IMR-90 (cell line): ENCODE results near the gene LYZL1.
"Not testable (repeated sequence)": the region's sequence is repeated elsewhere in the genome, so short reads cannot be mapped to it uniquely, and the experiment has no call there.

Experiments used
- CEBPB ChIP-seq: IDR thresholded peaks from 2 replicates; pipeline ENCODE4 v1.6.1; 2012; ENCODE audit warnings: low read depth, low read length, improper control_type of control experiment
- CHD1 ChIP-seq: IDR thresholded peaks from 2 replicates; pipeline ENCODE4 v1.6.1; 2012; ENCODE audit warnings: low read depth, low read length, improper control_type of control experiment
- FOS ChIP-seq: fragments of 150-350 bp; IDR thresholded peaks from 2 replicates; pipeline ENCODE4 v1.6.1; 2016; ENCODE audit warnings: low read depth, low read length
- MXI1 ChIP-seq: IDR thresholded peaks from 2 replicates; pipeline ENCODE4 v1.6.1; 2012; ENCODE audit warnings: low read depth, mild to moderate bottlenecking, low read length, moderate library complexity, borderline replicate concordance
- NFE2L2 ChIP-seq: fragments of 150-350 bp; IDR thresholded peaks from 2 replicates; pipeline ENCODE4 v1.6.1; 2016; ENCODE audit warnings: low read depth, mild to moderate bottlenecking, low read length
- POLR2A ChIP-seq: IDR thresholded peaks from 2 replicates; pipeline ENCODE4 v1.6.1; 2012; ENCODE audit warnings: mild to moderate bottlenecking, low read depth, low read length
- RAD21 ChIP-seq: IDR thresholded peaks from 2 replicates; pipeline ENCODE4 v1.6.1; 2012; ENCODE audit warnings: low read length, improper control_type of control experiment
- RCOR1 ChIP-seq: IDR thresholded peaks from 2 replicates; pipeline ENCODE4 v1.6.1; 2012; ENCODE audit warnings: mild to moderate bottlenecking, low read length, improper control_type of control experiment; ENCODE audit not compliant: insufficient replicate concordance
- RFX5 ChIP-seq: IDR thresholded peaks from 2 replicates; pipeline ENCODE4 v1.8.0; 2012; ENCODE audit warnings: low read depth, mild to moderate bottlenecking, low read length, moderate library complexity
- SMC3 ChIP-seq: fragments of 150-350 bp; IDR thresholded peaks from 2 replicates; pipeline ENCODE4 v1.6.1; 2016; ENCODE audit warnings: low read depth, mild to moderate bottlenecking, antibody characterized with exemption, low read length, moderate library complexity
- TF ChIP-seq, protein P1 (sequence below): fragments of 150-350 bp; IDR thresholded peaks from 2 replicates; pipeline ENCODE4 v1.6.1; 2016; ENCODE audit warnings: low read depth, mild to moderate bottlenecking, low read length, moderate library complexity, borderline replicate concordance
- TF ChIP-seq, protein P2 (sequence below): conservative IDR thresholded peaks from 2 replicates; pipeline ENCODE4 v1.5.1; 2012; ENCODE audit warnings: mild to moderate bottlenecking, low read depth, low read length, improper control_type of control experiment
- TF ChIP-seq, protein P3 (sequence below): fragments of 150-350 bp; IDR thresholded peaks from 2 replicates; pipeline ENCODE4 v1.6.1; 2017; ENCODE audit warnings: mild to moderate bottlenecking, antibody characterized with exemption, low read length, low read depth

DNA sequence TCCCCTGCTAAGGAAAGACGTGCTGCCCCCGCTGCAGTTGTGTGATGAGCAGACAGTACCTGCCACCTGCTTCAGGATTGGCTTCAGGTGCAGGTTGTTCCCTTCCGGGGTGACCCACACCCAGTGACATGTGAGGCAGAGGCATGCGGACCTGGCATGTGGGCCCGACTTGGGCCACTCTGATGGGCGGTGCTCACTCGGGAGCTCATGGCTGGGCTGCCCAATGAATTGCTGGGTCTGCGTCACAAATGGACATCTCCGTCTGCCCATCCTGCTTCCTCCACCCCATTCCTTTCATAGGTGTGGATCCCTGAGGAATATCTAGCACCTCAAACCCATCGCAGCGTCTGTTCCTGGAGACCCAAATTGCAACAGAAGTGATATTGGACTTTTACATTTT is 19.3 kb downstream of the LYZL1 start:
- not testable (repeated sequence) for TF ChIP-seq MXI1, CEBPB, NFE2L2, POLR2A, RCOR1, SMC3, FOS, RAD21, CHD1, RFX5
- TF ChIP-seq, protein P1, sequence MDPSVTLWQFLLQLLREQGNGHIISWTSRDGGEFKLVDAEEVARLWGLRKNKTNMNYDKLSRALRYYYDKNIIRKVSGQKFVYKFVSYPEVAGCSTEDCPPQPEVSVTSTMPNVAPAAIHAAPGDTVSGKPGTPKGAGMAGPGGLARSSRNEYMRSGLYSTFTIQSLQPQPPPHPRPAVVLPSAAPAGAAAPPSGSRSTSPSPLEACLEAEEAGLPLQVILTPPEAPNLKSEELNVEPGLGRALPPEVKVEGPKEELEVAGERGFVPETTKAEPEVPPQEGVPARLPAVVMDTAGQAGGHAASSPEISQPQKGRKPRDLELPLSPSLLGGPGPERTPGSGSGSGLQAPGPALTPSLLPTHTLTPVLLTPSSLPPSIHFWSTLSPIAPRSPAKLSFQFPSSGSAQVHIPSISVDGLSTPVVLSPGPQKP = not testable (repeated sequence)
- TF ChIP-seq, protein P2, sequence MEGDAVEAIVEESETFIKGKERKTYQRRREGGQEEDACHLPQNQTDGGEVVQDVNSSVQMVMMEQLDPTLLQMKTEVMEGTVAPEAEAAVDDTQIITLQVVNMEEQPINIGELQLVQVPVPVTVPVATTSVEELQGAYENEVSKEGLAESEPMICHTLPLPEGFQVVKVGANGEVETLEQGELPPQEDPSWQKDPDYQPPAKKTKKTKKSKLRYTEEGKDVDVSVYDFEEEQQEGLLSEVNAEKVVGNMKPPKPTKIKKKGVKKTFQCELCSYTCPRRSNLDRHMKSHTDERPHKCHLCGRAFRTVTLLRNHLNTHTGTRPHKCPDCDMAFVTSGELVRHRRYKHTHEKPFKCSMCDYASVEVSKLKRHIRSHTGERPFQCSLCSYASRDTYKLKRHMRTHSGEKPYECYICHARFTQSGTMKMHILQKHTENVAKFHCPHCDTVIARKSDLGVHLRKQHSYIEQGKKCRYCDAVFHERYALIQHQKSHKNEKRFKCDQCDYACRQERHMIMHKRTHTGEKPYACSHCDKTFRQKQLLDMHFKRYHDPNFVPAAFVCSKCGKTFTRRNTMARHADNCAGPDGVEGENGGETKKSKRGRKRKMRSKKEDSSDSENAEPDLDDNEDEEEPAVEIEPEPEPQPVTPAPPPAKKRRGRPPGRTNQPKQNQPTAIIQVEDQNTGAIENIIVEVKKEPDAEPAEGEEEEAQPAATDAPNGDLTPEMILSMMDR = not testable (repeated sequence)
- TF ChIP-seq, protein P3, sequence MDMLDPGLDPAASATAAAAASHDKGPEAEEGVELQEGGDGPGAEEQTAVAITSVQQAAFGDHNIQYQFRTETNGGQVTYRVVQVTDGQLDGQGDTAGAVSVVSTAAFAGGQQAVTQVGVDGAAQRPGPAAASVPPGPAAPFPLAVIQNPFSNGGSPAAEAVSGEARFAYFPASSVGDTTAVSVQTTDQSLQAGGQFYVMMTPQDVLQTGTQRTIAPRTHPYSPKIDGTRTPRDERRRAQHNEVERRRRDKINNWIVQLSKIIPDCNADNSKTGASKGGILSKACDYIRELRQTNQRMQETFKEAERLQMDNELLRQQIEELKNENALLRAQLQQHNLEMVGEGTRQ = not testable (repeated sequence)
